ENCODE data around the gene ATF4. TPM values are rescaled to one million over a fixed set of nuclear protein-coding genes. Genes with fewer than 3 reads are reported as not detected.
"Not testable (repeated sequence)": the region's sequence is repeated elsewhere in the genome, so short reads cannot be mapped to it uniquely, and the experiment has no call there.

The ATF4 gene
- total RNA-seq, 1 donor from 2014 or later: 193 TPM

DNA sequence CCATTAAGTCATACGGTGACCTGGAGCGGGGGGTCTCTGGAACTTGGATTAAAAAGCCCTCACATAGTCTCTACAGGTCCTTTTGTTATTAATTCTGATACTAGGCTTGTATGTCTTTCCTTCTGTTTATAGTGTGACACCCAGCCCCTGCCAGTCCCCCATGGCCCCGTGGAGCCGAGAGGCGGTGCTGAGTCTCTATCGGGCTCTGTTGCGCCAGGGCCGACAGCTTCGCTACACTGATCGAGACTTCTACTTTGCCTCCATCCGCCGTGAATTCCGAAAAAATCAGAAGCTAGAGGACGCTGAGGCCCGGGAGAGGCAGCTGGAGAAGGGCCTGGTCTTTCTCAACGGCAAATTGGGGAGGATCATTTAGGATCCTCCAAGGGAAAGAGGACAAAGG, 16.3 kb upstream of the ATF4 start:
- Histone ChIP-seq H3K27ac (replicated peaks) (no peak overlapping the region), H3K4me1 (peaks cover 74% of the 10 kb centered on the region), H3K36me3 (peaks cover 43% of the 10 kb centered on the region), H3K27me3 (ENCODE audit: low read depth) (no peaks in the 10 kb centered on the region), H3K4me3 (peak overlapping the region; percentile 97), H3K9me3 (replicated peaks) (no peaks in the 10 kb centered on the region)
- TF ChIP-seq, protein P1, sequence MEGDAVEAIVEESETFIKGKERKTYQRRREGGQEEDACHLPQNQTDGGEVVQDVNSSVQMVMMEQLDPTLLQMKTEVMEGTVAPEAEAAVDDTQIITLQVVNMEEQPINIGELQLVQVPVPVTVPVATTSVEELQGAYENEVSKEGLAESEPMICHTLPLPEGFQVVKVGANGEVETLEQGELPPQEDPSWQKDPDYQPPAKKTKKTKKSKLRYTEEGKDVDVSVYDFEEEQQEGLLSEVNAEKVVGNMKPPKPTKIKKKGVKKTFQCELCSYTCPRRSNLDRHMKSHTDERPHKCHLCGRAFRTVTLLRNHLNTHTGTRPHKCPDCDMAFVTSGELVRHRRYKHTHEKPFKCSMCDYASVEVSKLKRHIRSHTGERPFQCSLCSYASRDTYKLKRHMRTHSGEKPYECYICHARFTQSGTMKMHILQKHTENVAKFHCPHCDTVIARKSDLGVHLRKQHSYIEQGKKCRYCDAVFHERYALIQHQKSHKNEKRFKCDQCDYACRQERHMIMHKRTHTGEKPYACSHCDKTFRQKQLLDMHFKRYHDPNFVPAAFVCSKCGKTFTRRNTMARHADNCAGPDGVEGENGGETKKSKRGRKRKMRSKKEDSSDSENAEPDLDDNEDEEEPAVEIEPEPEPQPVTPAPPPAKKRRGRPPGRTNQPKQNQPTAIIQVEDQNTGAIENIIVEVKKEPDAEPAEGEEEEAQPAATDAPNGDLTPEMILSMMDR (IDR thresholded peaks at IDR 0.05; ENCODE audit: borderline replicate concordance): no peak
- intact Hi-C loops (cut with micrococcal nuclease): no loop called here
- DNase-seq: no peak

DNA sequence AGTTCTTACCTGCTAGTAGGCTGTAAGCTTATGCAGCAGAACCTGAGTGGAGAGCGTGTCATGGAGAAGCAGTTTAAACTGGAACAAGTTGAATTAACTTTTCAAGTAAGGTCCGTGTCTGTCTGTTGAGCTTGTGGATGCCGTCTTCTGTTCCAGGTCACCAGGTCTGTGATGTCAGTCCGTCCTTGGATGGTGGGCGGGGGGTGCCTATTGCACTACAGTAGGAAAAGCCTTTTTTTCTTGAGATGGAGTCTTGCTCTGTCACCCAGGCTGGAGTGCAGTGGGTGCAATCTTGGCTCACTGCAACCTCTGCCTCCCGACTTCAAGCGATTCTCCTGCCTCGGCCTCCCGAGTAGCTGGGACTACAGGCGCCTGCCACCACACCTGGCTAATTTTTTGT, 13.3 kb upstream of the ATF4 start:
- intact Hi-C loops (cut with micrococcal nuclease); H3K9me3 ChIP-seq (replicated peaks); H3K27ac ChIP-seq (replicated peaks); H3K4me3 ChIP-seq; DNase-seq; H3K27me3 ChIP-seq (ENCODE audit: low read depth): not testable (repeated sequence)
- H3K36me3 ChIP-seq: peaks cover 73% of the 10 kb centered on the region
- peaks cover 53% of the 10 kb centered on the region for H3K4me1 ChIP-seq

DNA sequence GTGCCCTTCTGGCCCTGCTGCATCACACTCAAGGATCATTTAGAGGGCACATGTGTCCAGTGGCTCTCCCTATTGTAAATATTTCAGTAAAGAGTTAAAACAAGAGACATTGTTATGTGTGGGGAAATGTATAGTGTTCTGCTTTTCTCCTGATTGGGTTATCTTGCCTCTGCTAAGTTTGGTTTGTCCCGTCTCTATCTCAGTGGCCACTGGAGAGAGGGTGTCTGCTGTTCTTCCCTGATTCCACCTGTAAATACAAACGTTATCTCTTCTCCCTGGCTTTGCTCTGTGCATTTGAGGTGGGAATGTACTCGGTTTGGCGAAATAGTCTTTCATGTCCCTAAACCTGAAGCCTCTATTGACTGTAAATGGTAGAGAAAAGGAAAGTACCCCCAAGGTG, 12.0 kb upstream of the ATF4 start:
- Histone ChIP-seq H3K9me3 (replicated peaks) (no peaks in the 10 kb centered on the region), H3K4me3 (no peak overlapping the region), H3K36me3 (peaks cover 87% of the 10 kb centered on the region), H3K27me3 (ENCODE audit: low read depth) (no peaks in the 10 kb centered on the region), H3K4me1 (peaks cover 40% of the 10 kb centered on the region), H3K27ac (replicated peaks) (no peak overlapping the region)
- TF ChIP-seq, protein P1 (IDR thresholded peaks at IDR 0.05; ENCODE audit: borderline replicate concordance): no peak
- no peak for DNase-seq
- intact Hi-C loops (cut with micrococcal nuclease): no loop called here

DNA sequence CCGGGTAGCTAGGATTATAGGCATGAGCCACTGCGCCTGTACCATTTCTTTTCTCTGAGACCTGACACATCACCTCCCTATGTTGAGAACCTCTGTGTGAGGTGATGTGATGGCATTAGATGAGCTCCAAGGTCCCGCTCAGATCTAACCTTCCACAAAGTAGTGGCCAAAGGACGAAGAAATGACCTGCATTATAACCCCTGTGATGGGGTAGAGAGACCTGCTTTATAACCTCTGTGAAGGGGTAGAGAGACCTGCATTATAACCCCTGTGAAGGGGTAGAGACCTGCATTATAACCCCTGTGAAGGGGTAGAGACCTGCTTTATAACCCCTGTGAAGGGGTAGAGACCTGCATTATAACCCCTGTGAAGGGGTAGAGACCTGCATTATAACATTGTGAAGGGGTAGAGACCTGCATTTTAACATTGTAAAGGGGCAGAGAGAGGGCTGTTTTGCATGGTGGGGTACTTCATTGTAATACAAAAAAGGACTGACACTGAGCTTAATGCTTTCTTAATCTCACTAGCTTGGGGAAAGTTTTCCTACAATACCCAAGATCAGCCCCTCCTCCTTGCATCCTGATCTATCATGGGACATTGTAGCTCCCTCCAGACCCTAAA, 9.7 kb upstream of the ATF4 start:
- no peaks in the 10 kb centered on the region for H3K9me3 ChIP-seq (replicated peaks)
- TF ChIP-seq, protein P1 (IDR thresholded peaks at IDR 0.05; ENCODE audit: borderline replicate concordance): no peak
- intact Hi-C loops (cut with micrococcal nuclease): loop anchor here (10.0 kb wide), 1 partner anchor 166 kb away; the partner anchor contains the start of gene SYNGR1
- peaks cover 33% of the 10 kb centered on the region for H3K4me1 ChIP-seq
- DNase-seq: no peak
- H3K27ac ChIP-seq (replicated peaks): no peak overlapping the region
- no peaks in the 10 kb centered on the region for H3K27me3 ChIP-seq (ENCODE audit: low read depth)
- H3K4me3 ChIP-seq: no peak overlapping the region
- H3K36me3 ChIP-seq: peaks cover 92% of the 10 kb centered on the region

DNA sequence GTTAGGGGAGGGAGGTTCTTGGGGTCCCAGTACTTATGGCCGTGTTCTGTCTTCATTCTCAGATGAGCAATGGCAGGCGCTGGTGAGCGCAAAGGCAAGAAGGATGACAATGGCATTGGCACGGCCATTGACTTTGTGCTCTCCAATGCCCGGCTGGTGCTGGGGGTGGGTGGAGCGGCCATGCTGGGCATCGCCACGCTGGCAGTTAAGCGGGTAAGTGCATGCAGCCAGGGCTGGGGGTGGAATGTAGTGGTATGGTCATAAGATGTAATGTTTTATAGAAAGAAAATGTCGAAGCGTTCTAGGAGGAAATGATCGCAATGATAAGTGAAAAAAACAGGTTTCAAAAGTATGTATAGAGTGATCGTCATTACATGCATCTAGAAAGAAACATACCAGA, 9.1 kb upstream of the ATF4 start:
- intact Hi-C loops (cut with micrococcal nuclease): loop anchor here (10.0 kb wide), 1 partner anchor 166 kb away; the partner anchor contains the start of gene SYNGR1

DNA sequence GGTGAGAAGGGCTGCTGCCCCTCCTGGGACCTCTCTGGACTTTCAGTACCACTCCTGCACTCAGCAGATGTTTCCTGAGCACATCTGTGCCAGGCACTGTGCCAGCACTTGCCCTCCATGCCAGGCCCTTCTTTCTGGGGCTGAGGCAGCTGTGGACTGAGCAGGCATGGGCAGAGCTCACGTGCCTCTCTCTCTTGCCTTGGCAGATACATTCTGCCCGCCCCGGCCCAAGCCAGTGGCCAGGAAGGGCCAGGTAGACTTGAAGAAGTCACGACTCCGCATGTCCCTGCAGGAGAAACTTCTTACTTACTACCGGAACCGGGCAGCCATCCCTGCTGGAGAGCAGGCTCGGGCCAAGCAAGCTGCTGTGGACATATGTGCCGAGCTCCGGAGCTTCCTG, 8.3 kb upstream of the ATF4 start:
- Histone ChIP-seq H3K36me3 (peaks cover 88% of the 10 kb centered on the region), H3K27ac (replicated peaks) (no peak overlapping the region), H3K9me3 (replicated peaks) (no peaks in the 10 kb centered on the region), H3K27me3 (ENCODE audit: low read depth) (no peaks in the 10 kb centered on the region), H3K4me3 (no peak overlapping the region), H3K4me1 (peaks cover 21% of the 10 kb centered on the region)
- intact Hi-C loops (cut with micrococcal nuclease): loop anchor here (10.0 kb wide), 1 partner anchor 167 kb away; the partner anchor contains the start of gene SYNGR1
- no peak for DNase-seq
- TF ChIP-seq, protein P1 (IDR thresholded peaks at IDR 0.05; ENCODE audit: borderline replicate concordance): no peak

More for the DNA sequence above, 9.1 kb upstream of the ATF4 start:
- TF ChIP-seq, protein P1 (IDR thresholded peaks at IDR 0.05; ENCODE audit: borderline replicate concordance): no peak
- Histone ChIP-seq H3K4me1 (peaks cover 27% of the 10 kb centered on the region), H3K27ac (replicated peaks) (no peak overlapping the region), H3K4me3 (no peak overlapping the region), H3K9me3 (replicated peaks) (no peaks in the 10 kb centered on the region), H3K36me3 (peaks cover 92% of the 10 kb centered on the region), H3K27me3 (ENCODE audit: low read depth) (no peaks in the 10 kb centered on the region)
- DNase-seq: no peak

Measured in left ventricle myocardium inferior (tissue), 1 donor.